IPS DF 6.9 (cell line): ENCODE data around the gene SLC44A3.

ENCODE experiments used
- DNase-seq: peaks from one replicate; pipeline ENCODE4 v3.0.0-alpha.2; 2013; ENCODE audit warnings: low read depth, low spot score
- H3K27ac ChIP-seq: one replicate; pipeline ENCODE4 v1.5.1; 2013; ENCODE audit warnings: low read length, control low read depth
- H3K27me3 ChIP-seq: 2 replicates; pipeline ENCODE4 v1.6.1; 2013; ENCODE audit warnings: mild to moderate bottlenecking, low read length; ENCODE audit not compliant: control insufficient read depth, insufficient read depth
- H3K36me3 ChIP-seq: 2 replicates; pipeline ENCODE4 v1.6.1; 2013; ENCODE audit warnings: low read length; ENCODE audit not compliant: control insufficient read depth, insufficient read depth
- H3K4me1 ChIP-seq: 2 replicates; pipeline ENCODE4 v1.6.1; 2013; ENCODE audit warnings: low read length; ENCODE audit not compliant: control insufficient read depth, insufficient read depth
- H3K4me3 ChIP-seq: 2 replicates; pipeline ENCODE4 v1.5.1; 2013; ENCODE audit warnings: mild to moderate bottlenecking, low read length
- H3K9me3 ChIP-seq: 2 replicates; pipeline ENCODE4 v1.6.1; 2013; ENCODE audit warnings: low read length, inconsistent platforms; ENCODE audit not compliant: control insufficient read depth, insufficient read depth
- WGBS: extraction: QIAGEN DNeasy Blood & Tissue Kit; methylation state at CpG from one replicate; pipeline ENCODE4 v1.1.7; 2013; ENCODE audit warnings: mixed read lengths, missing lambda C conversion rate; ENCODE audit not compliant: insufficient read length, insufficient coverage; 5-methylcytosine and 5-hydroxymethylcytosine counted together

The SLC44A3 gene

GRCh38 chr1:94920061-94920460 lies 99.9 kb downstream of the SLC44A3 start:
- no peak overlapping the region for H3K27ac ChIP-seq
- H3K9me3 ChIP-seq, result no peaks in the 10 kb centered on the region
- no peak overlapping the region for H3K4me3 ChIP-seq
- no peaks in the 10 kb centered on the region for H3K36me3 ChIP-seq
- DNase-seq, result no peak
- H3K27me3 ChIP-seq, result no peaks in the 10 kb centered on the region
- peaks cover 4% of the 10 kb centered on the region; the same call in 1 of the 2 replicates for H3K4me1 ChIP-seq
- no CpG with 5 or more reads among the region's 3 CpGs for WGBS

DNA sequence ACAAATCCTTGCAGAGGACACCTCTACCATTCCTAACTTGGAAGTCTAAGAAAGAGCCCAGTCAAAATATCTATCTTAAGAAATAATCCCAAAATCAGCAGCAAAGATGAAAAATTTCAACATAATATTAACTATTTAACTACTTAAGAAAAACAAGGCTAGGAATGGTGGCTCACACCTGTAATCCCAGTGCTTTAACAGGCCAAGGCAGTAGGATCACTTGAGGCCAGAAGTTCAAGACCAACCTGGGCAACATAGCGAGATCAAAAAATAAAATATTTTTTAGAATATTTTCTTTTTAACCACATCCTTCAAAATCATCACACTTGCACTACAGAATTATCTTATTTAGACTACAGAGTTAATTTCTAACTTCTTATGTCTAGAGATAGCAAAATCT lies 101.8 kb downstream of the SLC44A3 start:
- no peaks in the 10 kb centered on the region for H3K9me3 ChIP-seq

DNA sequence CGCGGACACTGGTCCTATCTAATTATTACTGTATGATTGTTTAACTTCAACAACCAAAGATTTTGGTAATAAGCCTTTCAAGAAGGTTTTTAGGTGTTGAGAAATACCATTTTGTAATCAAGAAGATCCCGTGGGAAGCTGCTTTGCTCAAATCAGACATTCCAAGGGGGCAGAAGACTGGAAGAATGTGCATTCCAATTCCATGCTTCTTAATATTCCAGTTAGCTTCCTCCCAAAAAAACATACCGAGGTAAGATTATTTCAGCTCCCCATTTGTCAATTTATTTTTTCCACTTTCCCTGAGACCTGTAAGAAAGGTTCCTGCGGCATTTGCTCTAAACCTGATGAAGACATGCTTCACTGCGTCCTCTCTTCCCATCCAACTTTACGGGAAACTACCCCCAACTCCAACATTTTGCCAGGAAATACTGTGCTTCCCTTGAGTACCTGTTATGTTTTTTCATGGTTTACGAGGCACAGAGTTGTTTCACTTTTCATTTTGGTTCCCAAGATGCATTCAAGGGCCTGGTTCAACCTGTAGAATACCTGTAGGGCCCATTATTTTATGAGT lies 102.7 kb downstream of the SLC44A3 start:
- no peak overlapping the region for H3K4me3 ChIP-seq
- H3K9me3 ChIP-seq, result no peaks in the 10 kb centered on the region
- no peaks in the 10 kb centered on the region for H3K27me3 ChIP-seq
- H3K4me1 ChIP-seq, result peaks cover 4% of the 10 kb centered on the region; the same call in 1 of the 2 replicates
- no peaks in the 10 kb centered on the region for H3K36me3 ChIP-seq
- no peak for DNase-seq
- no CpG with 5 or more reads among the region's 8 CpGs for WGBS
- H3K27ac ChIP-seq, result no peak overlapping the region

More for the DNA sequence above, 101.8 kb downstream of the SLC44A3 start:
- Histone ChIP-seq H3K27ac (no peak overlapping the region), H3K27me3 (no peaks in the 10 kb centered on the region), H3K4me1 (peaks cover 4% of the 10 kb centered on the region; the same call in 1 of the 2 replicates), H3K36me3 (no peaks in the 10 kb centered on the region), H3K4me3 (no peak overlapping the region)
- no CpG with 5 or more reads among the region's 1 CpG for WGBS
- no peak for DNase-seq

DNA sequence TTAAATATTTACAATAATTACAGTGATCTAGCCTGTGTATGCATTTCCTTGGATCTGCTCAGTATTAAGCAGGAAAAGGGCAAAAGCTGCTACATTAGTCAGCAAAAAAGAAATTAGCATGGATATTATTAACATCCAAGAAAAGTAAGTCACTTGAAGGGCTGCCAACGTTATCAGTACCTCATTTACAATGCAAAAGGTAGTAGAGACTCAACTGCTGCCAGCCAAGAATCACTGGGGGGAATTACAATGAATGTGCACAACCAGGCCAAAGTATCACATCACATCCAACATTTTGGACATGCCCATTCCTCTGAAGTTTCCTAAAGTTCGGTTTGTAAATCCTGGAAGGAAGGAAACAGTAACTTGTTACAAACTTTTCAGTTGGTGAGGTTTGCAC lies 104.8 kb downstream of the SLC44A3 start:
- H3K27ac ChIP-seq, result no peak overlapping the region
- DNase-seq, result no peak

DNA sequence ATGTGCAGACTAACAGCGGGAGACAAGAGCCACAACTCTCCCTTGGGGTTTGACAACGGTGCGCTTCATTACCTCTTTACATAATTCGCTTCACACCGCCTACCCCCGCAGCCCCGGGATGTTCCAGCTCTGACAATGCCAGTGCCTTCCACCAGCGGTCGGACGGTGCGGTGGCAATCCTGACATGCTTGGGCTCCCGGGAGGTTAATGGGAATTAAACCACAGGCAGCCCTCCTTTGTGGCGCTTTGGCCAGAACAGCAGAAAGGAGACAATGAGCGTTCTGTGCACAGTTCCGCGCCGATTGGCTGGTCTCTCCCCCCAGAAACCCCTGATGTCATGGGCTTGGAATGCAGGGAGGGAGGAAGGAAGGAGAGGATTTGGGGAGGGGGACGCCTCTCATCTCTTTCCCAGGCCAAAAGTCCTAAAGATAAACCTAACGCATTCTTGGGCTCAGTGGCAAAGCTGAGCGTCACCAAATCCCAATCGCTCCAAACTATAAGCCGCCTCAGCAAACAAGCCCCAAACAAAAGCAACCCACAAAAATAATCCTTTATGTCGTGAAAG lies 105.5 kb downstream of the SLC44A3 start:
- no peaks in the 10 kb centered on the region for H3K9me3 ChIP-seq
- peaks cover 5% of the 10 kb centered on the region; the same call in 1 of the 2 replicates for H3K4me1 ChIP-seq
- H3K4me3 ChIP-seq, result peak overlapping the region; percentile 77; the same call in 1 of the 2 replicates
- no CpG with 5 or more reads among the region's 23 CpGs for WGBS
- H3K27ac ChIP-seq, result no peak overlapping the region
- H3K27me3 ChIP-seq, result no peaks in the 10 kb centered on the region
- DNase-seq, result peak; percentile 89
- H3K36me3 ChIP-seq, result no peaks in the 10 kb centered on the region

More for the DNA sequence above, 104.8 kb downstream of the SLC44A3 start:
- peak overlapping the region; percentile 77; the same call in 1 of the 2 replicates for H3K4me3 ChIP-seq
- no peaks in the 10 kb centered on the region for H3K9me3 ChIP-seq
- no CpG with 5 or more reads among the region's 2 CpGs for WGBS
- H3K4me1 ChIP-seq, result peaks cover 6% of the 10 kb centered on the region; the same call in 1 of the 2 replicates
- no peaks in the 10 kb centered on the region for H3K36me3 ChIP-seq
- H3K27me3 ChIP-seq, result no peaks in the 10 kb centered on the region

DNA sequence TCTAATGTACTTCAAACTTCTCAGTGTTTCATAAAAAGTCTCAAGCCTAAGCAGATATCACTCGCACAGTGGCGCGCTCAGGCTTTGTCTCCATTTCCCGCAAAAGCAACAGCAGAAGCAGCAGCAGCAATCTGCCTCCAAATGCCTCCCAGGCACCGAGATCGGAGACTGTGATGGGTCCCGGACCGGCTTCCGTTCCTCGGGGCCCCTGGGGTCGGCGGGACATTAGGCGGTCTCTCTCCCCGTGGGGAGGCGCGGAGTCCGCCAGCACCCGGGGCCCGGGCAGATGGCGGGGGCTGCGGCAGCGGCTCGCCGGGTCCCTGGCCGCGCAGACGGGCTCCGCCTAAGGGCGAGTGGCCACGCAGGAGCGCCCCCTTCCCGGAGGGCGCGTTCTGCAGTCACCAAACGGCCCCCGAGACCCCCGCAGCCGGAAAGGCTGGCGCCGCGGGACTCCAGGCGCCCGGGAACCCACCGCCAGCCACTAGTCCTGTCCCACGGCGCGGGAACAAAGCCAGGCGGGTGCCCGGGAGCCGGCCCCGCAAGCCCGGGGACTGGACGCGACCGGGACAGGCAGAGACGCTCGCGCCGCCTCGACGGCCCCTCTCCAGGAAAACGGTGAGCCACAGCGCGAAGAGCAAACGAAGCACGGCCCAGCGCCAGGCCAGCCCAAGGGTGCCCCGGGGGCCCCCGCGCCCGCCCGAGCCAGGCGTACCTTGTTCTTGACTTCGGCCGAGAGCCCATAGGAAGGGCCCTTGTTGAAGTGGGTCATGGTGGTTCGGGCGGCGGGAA lies 106.2 kb downstream of the SLC44A3 start:
- Histone ChIP-seq H3K27me3 (no peaks in the 10 kb centered on the region), H3K36me3 (no peaks in the 10 kb centered on the region), H3K27ac (no peak overlapping the region), H3K4me1 (peaks cover 5% of the 10 kb centered on the region; the same call in 1 of the 2 replicates), H3K4me3 (peak overlapping the region; percentile 77), H3K9me3 (no peaks in the 10 kb centered on the region)
- WGBS, result no CpG with 5 or more reads among the region's 78 CpGs
- no peak for DNase-seq

- peak; percentile 55 for DNase-seq
Observed at GRCh38 chr1:94926915-94927404, 106.8 kb downstream of the SLC44A3 start, which contains the start of gene CNN3. CNN3 (minus strand) TSS chr1:94927110; CDS start chr1:94926894, 216 bp downstream.

GRCh38 chr1:94927405-94928175 lies 107.4 kb downstream of the SLC44A3 start:
- no CpG with 5 or more reads among the region's 40 CpGs for WGBS
- Histone ChIP-seq H3K27me3 (no peaks in the 10 kb centered on the region), H3K36me3 (no peaks in the 10 kb centered on the region), H3K9me3 (no peaks in the 10 kb centered on the region), H3K4me3 (peak overlapping the region; percentile 77; the same call in 1 of the 2 replicates), H3K4me1 (peaks cover 5% of the 10 kb centered on the region; the same call in 1 of the 2 replicates), H3K27ac (no peak overlapping the region)
- DNase-seq, result no peak

More at GRCh38 chr1:94926915-94927404, 106.8 kb downstream of the SLC44A3 start, which contains the start of gene CNN3:
- no peak within 1 kb of the TSS for H3K27ac ChIP-seq
- WGBS, result no CpG with 5 or more reads among the region's 57 CpGs
- H3K4me1 ChIP-seq, result peaks cover 5% of the 10 kb centered on the region; the same call in 1 of the 2 replicates
- H3K9me3 ChIP-seq, result no peaks in the 10 kb centered on the region
- H3K36me3 ChIP-seq, result no peaks in the 10 kb centered on the region
- peak within 1 kb of the TSS; percentile 77 for H3K4me3 ChIP-seq
- no peaks in the 10 kb centered on the region for H3K27me3 ChIP-seq

DNA sequence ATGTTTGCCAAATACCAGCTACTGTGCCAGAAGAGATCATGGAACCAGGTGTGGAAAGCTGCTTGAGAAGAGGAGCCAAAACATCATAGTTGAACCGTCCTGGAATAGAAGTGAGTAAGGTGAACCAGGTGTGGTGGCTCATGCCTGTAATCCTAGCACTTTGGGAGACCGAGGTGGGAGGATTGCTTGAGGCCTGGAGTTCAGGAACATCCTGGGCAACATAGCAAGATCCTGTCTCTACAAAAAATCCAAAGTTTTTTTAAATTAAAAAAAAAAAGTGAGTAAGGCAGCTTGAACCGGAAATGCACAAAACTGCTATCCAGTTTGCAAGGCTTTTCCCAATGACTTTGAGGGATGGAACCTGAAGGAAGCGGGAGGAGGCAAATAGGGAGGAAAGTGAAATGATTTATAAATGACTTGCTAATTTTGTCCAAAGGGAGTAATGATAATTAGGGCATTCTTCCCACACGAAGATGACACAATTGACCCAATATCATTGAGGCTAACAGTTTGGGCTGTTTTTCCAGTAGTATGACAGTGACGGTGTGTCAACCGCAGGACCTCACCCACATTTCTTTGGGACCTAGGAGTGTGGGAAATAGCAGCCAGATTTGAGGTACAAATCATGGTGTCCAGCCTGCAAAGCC lies 108.3 kb downstream of the SLC44A3 start:
- no peaks in the 10 kb centered on the region for H3K27me3 ChIP-seq
- no peak overlapping the region for H3K27ac ChIP-seq
- H3K36me3 ChIP-seq, result no peaks in the 10 kb centered on the region
- no peak for DNase-seq
- H3K4me1 ChIP-seq, result peaks cover 5% of the 10 kb centered on the region; the same call in 1 of the 2 replicates
- H3K4me3 ChIP-seq, result no peak overlapping the region; the same call in 1 of the 2 replicates
- WGBS, result no CpG with 5 or more reads among the region's 7 CpGs
- H3K9me3 ChIP-seq, result no peaks in the 10 kb centered on the region
